ENCODE measurements around the gene CACFD1. TPM values are rescaled to one million over a fixed set of nuclear protein-coding genes. Genes with fewer than 3 reads are reported as not detected.

CACFD1 gene
- total RNA-seq, 1 experiment from 2014 or later, result 10.6 TPM

GRCh38 chr9:133457748-133458147 is 2.0 kb upstream of the CACFD1 start:
- intact Hi-C loops (cut with micrococcal nuclease; ENCODE audit: unreplicated experiment), result no loop called here
- ChIA-PET POLR2A (ENCODE audit: low non-redundant PET) (no interaction called here), CTCF (no interaction called here)
- no peaks in the 10 kb centered on the region for H3K9me3 ChIP-seq (ENCODE audit: low read depth, low read length, poor library complexity, severe bottlenecking)
- H3K4me3 ChIP-seq (ENCODE audit: low read depth, low read length, poor library complexity, severe bottlenecking), result no peak overlapping the region
- no peak for TF ChIP-seq EZH2 (IDR thresholded peaks at IDR 0.05; ENCODE audit: borderline replicate concordance, low read depth, low read length, poor library complexity, severe bottlenecking)
- no peak for TF ChIP-seq CTCF (conservative IDR thresholded peaks at IDR 0.05; ENCODE audit: low read depth, low read length)
- DNase-seq (ENCODE audit: low spot score), result no peak
- peaks cover 5% of the 10 kb centered on the region for H3K4me1 ChIP-seq (ENCODE audit: insufficient read depth, low read length, poor library complexity, severe bottlenecking)
- H3K36me3 ChIP-seq (ENCODE audit: insufficient read depth, low read length, poor library complexity, severe bottlenecking), result no peaks in the 10 kb centered on the region
- no peak overlapping the region for H3K27ac ChIP-seq (ENCODE audit: low read depth, low read length, poor library complexity, severe bottlenecking)
- H3K27me3 ChIP-seq (replicated peaks; ENCODE audit: insufficient read depth, low read depth, low read length, poor library complexity), result no peaks in the 10 kb centered on the region
- BruUV-seq (replicated peaks), result no TSS peak

GRCh38 chr9:133458643-133459312 is 1.0 kb upstream of the CACFD1 start:
- no TSS peak for BruUV-seq (replicated peaks)
- intact Hi-C loops (cut with micrococcal nuclease; ENCODE audit: unreplicated experiment), result no loop called here

DNA sequence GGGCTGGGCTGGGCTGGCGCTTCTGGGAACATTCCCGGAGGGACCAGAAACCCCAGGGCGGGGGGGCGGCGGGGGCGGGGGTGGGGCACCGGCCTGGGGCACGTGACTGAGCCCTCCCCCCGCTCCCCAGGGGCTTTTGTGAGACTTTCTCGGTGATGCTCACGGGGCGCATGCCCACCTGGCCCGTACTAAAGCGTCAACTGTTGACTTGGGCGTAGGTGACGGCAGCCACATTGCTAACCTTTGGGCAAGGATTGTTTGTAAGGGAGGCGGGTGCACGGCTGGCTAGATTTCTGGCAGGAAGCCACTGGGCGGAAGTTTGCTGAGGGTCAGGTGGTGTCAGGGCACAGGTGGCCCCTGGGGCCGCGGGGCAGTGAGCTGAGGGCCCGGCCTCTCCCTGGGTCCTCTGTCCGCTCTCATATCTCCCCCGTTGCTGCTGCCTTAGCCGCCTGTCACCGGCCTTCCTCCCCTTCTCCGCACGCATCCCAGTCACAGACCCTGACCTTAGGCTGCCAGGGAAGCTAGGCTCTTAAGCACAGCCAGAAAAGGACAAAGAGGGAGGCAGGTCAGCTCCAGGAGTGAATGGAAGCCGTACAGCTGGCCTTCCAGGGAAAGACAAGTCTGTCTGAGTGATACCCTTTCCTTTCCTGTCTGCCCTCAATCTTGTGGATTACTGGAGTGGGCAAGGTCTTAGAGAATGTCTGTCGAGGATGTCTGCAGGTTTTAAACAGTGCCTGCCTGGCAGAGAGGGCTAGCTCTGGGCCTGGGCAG is 812 bp downstream of the CACFD1 start:
- Histone ChIP-seq H3K27ac (ENCODE audit: low read depth, low read length, poor library complexity, severe bottlenecking) (peak overlapping the region; percentile 89), H3K36me3 (ENCODE audit: insufficient read depth, low read length, poor library complexity, severe bottlenecking) (no peaks in the 10 kb centered on the region), H3K9me3 (ENCODE audit: low read depth, low read length, poor library complexity, severe bottlenecking) (no peaks in the 10 kb centered on the region), H3K4me3 (ENCODE audit: low read depth, low read length, poor library complexity, severe bottlenecking) (peak overlapping the region; percentile 61), H3K27me3 (replicated peaks; ENCODE audit: insufficient read depth, low read depth, low read length, poor library complexity) (no peaks in the 10 kb centered on the region), H3K4me1 (ENCODE audit: insufficient read depth, low read length, poor library complexity, severe bottlenecking) (peaks cover 5% of the 10 kb centered on the region)
- no peak for DNase-seq (ENCODE audit: low spot score)
- CTCF ChIA-PET, result no interaction called here
- intact Hi-C loops (cut with micrococcal nuclease; ENCODE audit: unreplicated experiment), result no loop called here
- BruUV-seq (replicated peaks), result no TSS peak
- POLR2A ChIA-PET (ENCODE audit: low non-redundant PET), result no interaction called here
- TF ChIP-seq CTCF (conservative IDR thresholded peaks at IDR 0.05; ENCODE audit: low read depth, low read length), result no peak
- TF ChIP-seq EZH2 (IDR thresholded peaks at IDR 0.05; ENCODE audit: borderline replicate concordance, low read depth, low read length, poor library complexity, severe bottlenecking), result no peak

More at GRCh38 chr9:133458643-133459312, 1.0 kb upstream of the CACFD1 start:
- no peak for DNase-seq (ENCODE audit: low spot score)
- H3K36me3 ChIP-seq (ENCODE audit: insufficient read depth, low read length, poor library complexity, severe bottlenecking), result no peaks in the 10 kb centered on the region
- TF ChIP-seq CTCF (conservative IDR thresholded peaks at IDR 0.05; ENCODE audit: low read depth, low read length), result no peak
- TF ChIP-seq EZH2 (IDR thresholded peaks at IDR 0.05; ENCODE audit: borderline replicate concordance, low read depth, low read length, poor library complexity, severe bottlenecking), result no peak
- POLR2A ChIA-PET (ENCODE audit: low non-redundant PET), result no interaction called here
- no peaks in the 10 kb centered on the region for H3K27me3 ChIP-seq (replicated peaks; ENCODE audit: insufficient read depth, low read depth, low read length, poor library complexity)
- H3K27ac ChIP-seq (ENCODE audit: low read depth, low read length, poor library complexity, severe bottlenecking), result no peak overlapping the region
- peak overlapping the region; percentile 61 for H3K4me3 ChIP-seq (ENCODE audit: low read depth, low read length, poor library complexity, severe bottlenecking)
- CTCF ChIA-PET, result interaction anchor here (0.5 to 1.0 kb wide), 2 partner anchors 28 to 325 kb away, joined by 3 to 8 read pairs; no protein-coding TSS in a partner anchor
- peaks cover 5% of the 10 kb centered on the region for H3K4me1 ChIP-seq (ENCODE audit: insufficient read depth, low read length, poor library complexity, severe bottlenecking)
- H3K9me3 ChIP-seq (ENCODE audit: low read depth, low read length, poor library complexity, severe bottlenecking), result no peaks in the 10 kb centered on the region
